Mesenchymal stem cell (in vitro differentiated cells and primary cell): ENCODE results near the gene MYL12B.
A peak's percentile ranks its signal among the peaks of the same experiment; 100 is the strongest.

Source experiments
- DNase-seq: peaks from one replicate; pipeline ENCODE4 v3.0.0-alpha.2; 2013
- H2AFZ ChIP-seq: one replicate; pipeline ENCODE4 v1.6.1; 2013; ENCODE audit warnings: low read depth, mild to moderate bottlenecking, control low read depth, inconsistent platforms, low read length, moderate library complexity
- H2AK5ac ChIP-seq: 2 replicates; pipeline ENCODE4 v1.6.1; 2013; ENCODE audit warnings: low read length, moderate library complexity, mild to moderate bottlenecking, inconsistent platforms; ENCODE audit not compliant: severe bottlenecking
- H2BK120ac ChIP-seq: one replicate; pipeline ENCODE4 v1.6.1; 2013; ENCODE audit warnings: low read depth, mild to moderate bottlenecking, inconsistent platforms, low read length, moderate library complexity
- H2BK12ac ChIP-seq, 2 experiments: one replicate each; pipeline ENCODE4 v1.6.1; 2013; ENCODE audit warnings: inconsistent platforms in 2 of 2, low read length in 2 of 2, mild to moderate bottlenecking in 2 of 2, moderate library complexity in 2 of 2, control low read depth in 1 of 2
- H2BK15ac ChIP-seq: one replicate; pipeline ENCODE4 v1.6.1; 2013; ENCODE audit warnings: mild to moderate bottlenecking, low read depth, inconsistent platforms; ENCODE audit not compliant: poor library complexity, severe bottlenecking
- H2BK5ac ChIP-seq: 2 replicates; pipeline ENCODE4 v1.6.1; 2013; ENCODE audit warnings: low read depth, mild to moderate bottlenecking, low read length, control low read depth, inconsistent platforms; ENCODE audit not compliant: poor library complexity, severe bottlenecking
- H3K14ac ChIP-seq, 2 experiments: one replicate each; pipeline ENCODE4 v1.6.1; 2013; ENCODE audit warnings: inconsistent platforms in 2 of 2, low read length in 2 of 2, control low read depth in 1 of 2, mild to moderate bottlenecking in 1 of 2, moderate library complexity in 1 of 2
- H3K18ac ChIP-seq, 2 experiments: one replicate each; pipeline ENCODE4 v1.6.1; 2013; ENCODE audit warnings: inconsistent platforms in 2 of 2, low read length in 2 of 2, control low read depth in 1 of 2, low read depth in 1 of 2, mild to moderate bottlenecking in 1 of 2
- H3K23ac ChIP-seq, 2 experiments: one replicate each; pipeline ENCODE4 v1.6.1; 2013; ENCODE audit warnings: inconsistent platforms in 2 of 2, low read length in 2 of 2, mild to moderate bottlenecking in 2 of 2, moderate library complexity in 2 of 2, control low read depth in 1 of 2
- H3K27ac ChIP-seq: 2 replicates; pipeline ENCODE4 v1.5.1; 2013; ENCODE audit warnings: mild to moderate bottlenecking, moderate library complexity, low read length, control low read depth, inconsistent platforms; ENCODE audit not compliant: poor library complexity, severe bottlenecking
- H3K27me3 ChIP-seq, 2 experiments: 2 replicates each; pipeline versions ENCODE4 v1.6.1 to v1.7.0; 2013; ENCODE audit warnings: low read length in 2 of 2, mild to moderate bottlenecking in 2 of 2, moderate library complexity in 2 of 2, control low read depth in 1 of 2, inconsistent platforms in 1 of 2; ENCODE audit not compliant: control insufficient read depth in 1 of 2, insufficient read depth in 1 of 2
- H3K36me3 ChIP-seq, 2 experiments: 2 replicates each; pipeline versions ENCODE4 v1.6.1 to v1.7.0; 2013; ENCODE audit warnings: low read length in 2 of 2, control low read depth in 1 of 2, inconsistent platforms in 1 of 2, low read depth in 1 of 2, mild to moderate bottlenecking in 1 of 2; ENCODE audit not compliant: insufficient read depth in 2 of 2, control insufficient read depth in 1 of 2
- H3K4ac ChIP-seq, 2 experiments: one replicate each; pipeline ENCODE4 v1.6.1; 2013; ENCODE audit warnings: inconsistent platforms in 2 of 2, low read length in 2 of 2, mild to moderate bottlenecking in 2 of 2, moderate library complexity in 2 of 2, control low read depth in 1 of 2, low read depth in 1 of 2
- H3K4me1 ChIP-seq: 2 replicates; pipeline ENCODE4 v1.6.1; 2013; ENCODE audit warnings: low read depth, low read length, control low read depth; ENCODE audit not compliant: control insufficient read depth, insufficient read depth
- H3K4me2 ChIP-seq: 2 replicates; pipeline ENCODE4 v1.6.1; 2013; ENCODE audit warnings: low read length, mild to moderate bottlenecking, inconsistent platforms; ENCODE audit not compliant: poor library complexity, severe bottlenecking
- H3K4me3 ChIP-seq, 2 experiments: 2 replicates each; pipeline versions ENCODE4 v1.5.1 to v1.7.0; 2013; ENCODE audit warnings: low read length in 2 of 2, mild to moderate bottlenecking in 2 of 2, control low read depth in 1 of 2, low read depth in 1 of 2; ENCODE audit not compliant: insufficient read depth in 1 of 2
- H3K79me1 ChIP-seq: replicated peaks from 2 replicates; pipeline ENCODE4 v1.6.1; 2013; ENCODE audit warnings: mild to moderate bottlenecking, control low read depth, low read length, inconsistent platforms; ENCODE audit not compliant: poor library complexity, severe bottlenecking
- H3K9ac ChIP-seq: 2 replicates; pipeline ENCODE4 v1.7.0; 2013; ENCODE audit warnings: mild to moderate bottlenecking, low read length, moderate library complexity
- H3K9me3 ChIP-seq: 2 replicates; pipeline ENCODE4 v1.7.0; 2013; ENCODE audit warnings: mild to moderate bottlenecking, low read length; ENCODE audit not compliant: control insufficient read depth
- H4K8ac ChIP-seq: one replicate; pipeline ENCODE4 v1.6.1; 2013; ENCODE audit warnings: inconsistent platforms, mild to moderate bottlenecking, low read length, moderate library complexity
- H4K91ac ChIP-seq: one replicate; pipeline ENCODE4 v1.6.1; 2013; ENCODE audit warnings: mild to moderate bottlenecking, low read length, inconsistent platforms
- WGBS: methylation state at CpG from one replicate; pipeline ENCODE4 v1.1.7; 2013; ENCODE audit warnings: mixed read lengths; 5-methylcytosine and 5-hydroxymethylcytosine counted together

MYL12B gene

DNA sequence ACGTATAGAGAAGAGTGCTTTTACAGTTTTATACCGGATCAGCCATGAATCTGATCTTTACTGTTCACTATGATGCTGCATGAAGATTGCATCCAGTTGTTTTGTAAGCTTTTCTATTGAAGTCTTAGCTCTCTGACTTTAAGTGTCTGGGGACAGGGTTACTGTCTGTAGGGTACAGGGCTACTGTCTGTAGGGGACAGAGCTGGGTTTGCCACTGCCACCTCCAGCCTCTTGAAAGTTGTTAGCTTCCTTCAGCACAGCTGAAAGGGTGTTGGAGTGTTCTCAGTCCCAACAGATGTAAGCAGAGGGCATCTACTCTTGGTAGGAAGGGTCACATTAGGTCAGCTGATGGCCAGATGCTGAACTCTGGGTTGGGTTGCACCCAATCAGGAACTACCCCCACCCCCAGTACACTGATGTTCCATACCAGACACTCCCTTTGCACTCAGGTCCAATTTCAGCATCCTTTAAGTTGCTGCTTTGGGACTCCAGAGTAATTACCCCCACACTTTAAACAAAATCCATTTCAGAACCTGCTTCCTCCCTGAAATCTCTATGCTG lies 58.0 kb downstream of the MYL12B start:
- no peak overlapping the region for H3K23ac ChIP-seq
- no peak overlapping the region for H4K91ac ChIP-seq
- H3K4ac ChIP-seq = no peak overlapping the region
- no peaks in the 10 kb centered on the region for H3K79me1 ChIP-seq
- no peak overlapping the region for H2BK12ac ChIP-seq
- H3K36me3 ChIP-seq = no peaks in the 10 kb centered on the region
- no peak overlapping the region for H4K8ac ChIP-seq
- 93% methylated on average over 2 of the region's 2 CpGs for WGBS
- H3K4me2 ChIP-seq = no peak overlapping the region
- H3K9ac ChIP-seq = no peak overlapping the region
- H2BK120ac ChIP-seq = no peak overlapping the region
- H3K4me3 ChIP-seq = no peak overlapping the region
- H3K9me3 ChIP-seq = peaks cover 5% of the 10 kb centered on the region
- no peak overlapping the region for H2AK5ac ChIP-seq
- H3K4me1 ChIP-seq = no peaks in the 10 kb centered on the region
- no peaks in the 10 kb centered on the region for H3K27me3 ChIP-seq
- H2AFZ ChIP-seq = no peak overlapping the region
- no peak overlapping the region for H3K14ac ChIP-seq
- no peak for DNase-seq
- H3K27ac ChIP-seq = no peak overlapping the region
- no peak overlapping the region for H2BK5ac ChIP-seq
- H3K18ac ChIP-seq = no peak overlapping the region
- H2BK15ac ChIP-seq = no peak overlapping the region

DNA sequence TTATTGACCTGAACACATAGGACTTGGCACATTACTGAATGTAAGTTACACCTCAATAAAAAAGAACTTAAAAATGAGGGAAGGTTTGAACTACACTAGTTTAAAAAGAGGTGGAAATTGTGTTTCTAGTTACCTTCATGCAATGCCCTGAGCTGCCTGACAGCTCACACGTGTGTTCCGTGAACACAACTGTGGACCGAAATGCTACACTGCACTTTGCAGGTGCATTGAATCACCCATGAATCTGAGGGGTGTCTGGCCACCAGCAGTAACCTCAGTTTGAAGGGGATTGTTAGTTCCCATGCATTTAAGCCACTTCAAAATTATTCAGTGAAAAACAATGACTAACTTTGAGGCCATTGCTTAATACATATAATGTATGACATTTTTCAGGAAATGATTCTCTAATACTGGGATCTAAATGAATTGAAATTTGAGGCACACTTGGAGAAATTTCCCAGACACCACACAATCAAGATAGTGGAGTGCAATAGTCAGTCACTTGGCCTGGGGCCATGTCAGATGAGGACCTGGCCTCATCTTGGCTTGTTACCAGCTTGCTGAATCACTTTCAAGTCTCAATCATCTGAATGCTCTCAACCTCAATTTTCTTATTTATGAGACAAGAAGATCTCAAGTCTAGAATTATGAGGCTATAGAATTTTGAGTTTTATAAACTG lies 59.3 kb downstream of the MYL12B start:
- Histone ChIP-seq H3K18ac (no peak overlapping the region), H2BK120ac (no peak overlapping the region), H2AK5ac (no peak overlapping the region), H3K23ac (no peak overlapping the region), H3K9ac (no peak overlapping the region), H3K27me3 (no peaks in the 10 kb centered on the region), H2BK5ac (no peak overlapping the region), H4K91ac (no peak overlapping the region), H3K27ac (no peak overlapping the region), H3K4ac (no peak overlapping the region), H2AFZ (no peak overlapping the region), H3K14ac (no peak overlapping the region), H4K8ac (no peak overlapping the region), H3K36me3 (no peaks in the 10 kb centered on the region), H3K79me1 (no peaks in the 10 kb centered on the region), H2BK12ac (no peak overlapping the region), H3K4me2 (no peak overlapping the region), H3K4me1 (no peaks in the 10 kb centered on the region), H3K4me3 (no peak overlapping the region), H3K9me3 (peaks cover 2% of the 10 kb centered on the region), H2BK15ac (no peak overlapping the region)
- DNase-seq = peak; percentile 77
- 98% methylated on average over 3 of the region's 3 CpGs for WGBS

DNA sequence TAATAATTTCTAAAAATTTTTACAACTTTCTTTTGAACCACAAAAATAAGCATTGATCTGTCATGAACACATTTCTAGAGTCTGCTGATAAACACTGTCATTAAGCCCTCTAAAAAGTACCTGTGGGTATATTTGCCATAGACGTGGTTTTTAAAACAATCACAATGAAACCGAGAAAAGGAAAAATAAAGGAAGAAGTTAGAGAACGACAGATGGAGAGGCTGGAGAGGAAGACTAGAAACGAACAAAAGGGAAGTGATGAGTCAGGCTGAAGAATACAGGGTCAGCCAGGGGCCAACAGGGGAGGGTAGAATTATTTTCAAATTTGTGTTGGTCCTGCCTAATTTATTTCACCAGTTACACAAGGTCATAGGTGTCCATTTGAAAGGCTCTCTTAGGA lies 62.0 kb downstream of the MYL12B start:
- Histone ChIP-seq H3K9ac (peak overlapping the region; percentile 20), H3K14ac (no peak overlapping the region), H3K4me2 (no peak overlapping the region), H3K27ac (no peak overlapping the region), H3K79me1 (no peaks in the 10 kb centered on the region), H3K4me3 (no peak overlapping the region), H2AK5ac (no peak overlapping the region), H2BK15ac (no peak overlapping the region), H3K18ac (no peak overlapping the region), H2BK5ac (no peak overlapping the region), H3K27me3 (no peaks in the 10 kb centered on the region), H3K4me1 (no peaks in the 10 kb centered on the region), H4K91ac (no peak overlapping the region), H3K4ac (no peak overlapping the region), H2BK12ac (no peak overlapping the region), H2BK120ac (no peak overlapping the region), H3K9me3 (no peaks in the 10 kb centered on the region), H2AFZ (no peak overlapping the region), H4K8ac (no peak overlapping the region), H3K23ac (no peak overlapping the region), H3K36me3 (no peaks in the 10 kb centered on the region)
- 57% methylated on average over 4 of the region's 4 CpGs for WGBS
- DNase-seq = no peak
